Liver (tissue), 9 donors: ENCODE results near the gene IGF2BP2. TPM values are rescaled to one million over a fixed set of nuclear protein-coding genes. Genes with fewer than 3 reads are reported as not detected.
A peak's percentile ranks its signal among the peaks of the same experiment; 100 is the strongest.

Source experiments
- DNase-seq: peaks from one replicate; pipeline ENCODE4 v3.0.0-alpha.2; 2017; ENCODE audit warnings: low spot score
- H3K27ac ChIP-seq, 2 donors: one replicate each; pipeline ENCODE4 v1.7.0; 2013; ENCODE audit warnings: inconsistent platforms in 2 of 2, low read length in 2 of 2, control low read depth in 1 of 2, low read depth in 1 of 2, mild to moderate bottlenecking in 1 of 2
- H3K27me3 ChIP-seq, 4 donors: one replicate each; pipeline versions ENCODE4 v1.6.1 to v1.7.0; 2013; ENCODE audit warnings: low read length in 3 of 4, inconsistent platforms in 1 of 4, mild to moderate bottlenecking in 1 of 4, moderate library complexity in 1 of 4; ENCODE audit not compliant: control insufficient read depth in 4 of 4, insufficient read depth in 4 of 4
- H3K36me3 ChIP-seq, 4 donors: one replicate each; pipeline versions ENCODE4 v1.6.1 to v1.7.0; 2013; ENCODE audit warnings: low read length in 3 of 4, mild to moderate bottlenecking in 3 of 4, low read depth in 1 of 4, moderate library complexity in 1 of 4; ENCODE audit not compliant: control insufficient read depth in 4 of 4, insufficient read depth in 3 of 4
- H3K4me1 ChIP-seq, 4 donors: one replicate each; pipeline versions ENCODE4 v1.6.1 to v1.7.0; 2013; ENCODE audit warnings: low read length in 3 of 4, mild to moderate bottlenecking in 3 of 4, moderate library complexity in 1 of 4; ENCODE audit not compliant: control insufficient read depth in 4 of 4, insufficient read depth in 4 of 4
- H3K4me3 ChIP-seq, 3 donors: one replicate each; pipeline versions ENCODE4 v1.6.1 to v1.7.0; 2013; ENCODE audit warnings: low read length in 3 of 3, control low read depth in 1 of 3, low read depth in 1 of 3, mild to moderate bottlenecking in 1 of 3
- H3K9ac ChIP-seq, 2 donors: one replicate each; pipeline ENCODE4 v1.7.0; 2013; ENCODE audit warnings: low read length in 2 of 2, mild to moderate bottlenecking in 2 of 2, moderate library complexity in 2 of 2, control low read depth in 1 of 2, low read depth in 1 of 2
- H3K9me3 ChIP-seq, 4 donors: one replicate each; pipeline versions ENCODE4 v1.6.1 to v1.7.0; 2013; ENCODE audit warnings: low read length in 3 of 4; ENCODE audit not compliant: control insufficient read depth in 4 of 4
- EGR1 ChIP-seq, 2 donors: IDR thresholded peaks; 2 replicates each; pipeline ENCODE4 v1.6.1; 2016 to 2018; ENCODE audit warnings: antibody characterized with exemption in 2 of 2, low read depth in 2 of 2
- FOXA1 ChIP-seq: IDR thresholded peaks from 2 replicates; pipeline ENCODE4 v1.6.1; 2016; ENCODE audit warnings: antibody characterized with exemption
- HNF4A ChIP-seq, 2 donors: conservative IDR thresholded peaks; 2 replicates each; pipeline ENCODE4 v1.6.1; 2016; ENCODE audit warnings: antibody characterized with exemption in 2 of 2, mild to moderate bottlenecking in 2 of 2
- HNF4G ChIP-seq: IDR thresholded peaks from 2 replicates; pipeline ENCODE4 v1.6.1; 2016; ENCODE audit warnings: antibody characterized with exemption
- JUND ChIP-seq, 2 donors: IDR thresholded peaks; 2 replicates each; pipeline ENCODE4 v1.6.1; 2016; ENCODE audit warnings: antibody characterized with exemption in 2 of 2
- NR2F2 ChIP-seq: IDR thresholded peaks from 2 replicates; pipeline ENCODE4 v1.6.1; 2016; ENCODE audit warnings: antibody characterized with exemption
- RAD21 ChIP-seq, 2 donors: IDR thresholded peaks; 2 replicates each; pipeline ENCODE4 v1.6.1; 2016; ENCODE audit warnings: antibody characterized with exemption in 2 of 2, mild to moderate bottlenecking in 2 of 2
- RXRA ChIP-seq, 2 donors: IDR thresholded peaks; 2 replicates each; pipeline ENCODE4 v1.6.1; 2017 to 2018; ENCODE audit warnings: antibody characterized with exemption in 2 of 2, mild to moderate bottlenecking in 1 of 2
- SP1 ChIP-seq: IDR thresholded peaks from 2 replicates; pipeline ENCODE4 v1.6.1; 2018; ENCODE audit warnings: antibody characterized with exemption, mild to moderate bottlenecking
- TAF1 ChIP-seq: conservative IDR thresholded peaks from 2 replicates; pipeline ENCODE4 v1.6.1; 2016; ENCODE audit warnings: antibody characterized with exemption, mild to moderate bottlenecking
- WGBS: extraction: QIAGEN DNeasy Blood & Tissue Kit; methylation state at CpG from one replicate; pipeline ENCODE4 v1.1.7; 2013; 5-methylcytosine and 5-hydroxymethylcytosine counted together
- polyA plus RNA-seq, 2 donors: library from polyadenylated mRNA; stranded (reverse) in 1 of 2; unstranded in 1 of 2; fragments of 200-250 nt in 1 of 2; fragments of >200 nt in 1 of 2; fragmentation: Nextera tagmentation in 1 of 2; extraction: Ambion mirVana in 1 of 2; gene quantifications; one replicate each; pipeline versions ENCODE4 v1.2.1 to v1.2.3, GENCODE V29; 2013 to 2015
- total RNA-seq, 2 donors: library from RNA; depleted of rRNA; stranded (reverse); fragments of >200 nt; gene quantifications; one replicate each; pipeline ENCODE4 v1.2.3, GENCODE V29; 2014
- TF ChIP-seq, protein P1 (sequence below): fragments of 150-350 bp; IDR thresholded peaks from 2 replicates; pipeline ENCODE4 v1.5.1; 2017; ENCODE audit warnings: improper control_type of control experiment, low read depth, low read length; ENCODE audit not compliant: missing input control
- TF ChIP-seq, protein P2 (sequence below): IDR thresholded peaks from 2 replicates; pipeline ENCODE4 v1.6.1; 2016; ENCODE audit warnings: antibody characterized with exemption, mild to moderate bottlenecking
- TF ChIP-seq, protein P3 (sequence below): IDR thresholded peaks from 2 replicates; pipeline ENCODE4 v1.6.1; 2016; ENCODE audit warnings: antibody characterized with exemption
- TF ChIP-seq, protein P4 (sequence below): IDR thresholded peaks from 2 replicates; pipeline ENCODE4 v1.6.1; 2016; ENCODE audit warnings: antibody characterized with exemption
- donor health status: healthy.
- donor health status: healthy.
- donor health status: healthy.
- donor health status: healthy.
- donor health status: healthy.

Gene IGF2BP2
- total and polyA plus RNA-seq, 4 donors = 0.67 to 35.0 (median 1.7) TPM

DNA sequence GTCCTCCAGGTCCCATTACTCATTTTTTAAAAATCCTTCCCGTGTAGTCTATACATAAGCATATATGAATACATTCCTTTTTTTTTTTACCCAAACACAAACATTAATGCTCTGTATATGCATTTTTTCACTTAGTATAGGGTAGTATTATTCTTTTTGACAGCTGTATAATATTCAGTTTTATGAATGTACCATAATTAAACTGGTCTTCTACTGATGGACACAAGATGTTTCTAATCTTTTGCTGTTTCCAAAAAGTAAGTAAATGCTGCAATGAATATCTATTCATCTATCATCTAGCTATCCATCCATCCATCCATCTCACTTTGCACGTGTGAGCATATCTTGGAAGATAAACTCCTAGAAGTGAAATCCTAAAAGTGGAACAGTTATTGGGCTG is 110.8 kb downstream of the IGF2BP2 start:
- Histone ChIP-seq H3K4me1 (peaks cover 0 to 10% (median 4%) of the 10 kb centered on the region in 4 donors), H3K36me3 (no peaks in the 10 kb centered on the region), H3K9me3 (no peaks in the 10 kb centered on the region), H3K27ac (no peak overlapping the region), H3K27me3 (no peaks in the 10 kb centered on the region), H3K9ac (no peak overlapping the region), H3K4me3 (no peak overlapping the region)
- WGBS = 97% methylated on average over 2 of the region's 2 CpGs
- DNase-seq = no peak
- TF ChIP-seq EGR1 (IDR thresholded peaks at IDR 0.05; ENCODE audit: low read depth in 2 of 2) (no peak), NR2F2 (no peak), FOXA1 (no peak), SP1 (no peak), JUND (IDR thresholded peaks at IDR 0.05) (no peak), RXRA (IDR thresholded peaks at IDR 0.05) (no peak), TAF1 (no peak)
- TF ChIP-seq, protein P1, sequence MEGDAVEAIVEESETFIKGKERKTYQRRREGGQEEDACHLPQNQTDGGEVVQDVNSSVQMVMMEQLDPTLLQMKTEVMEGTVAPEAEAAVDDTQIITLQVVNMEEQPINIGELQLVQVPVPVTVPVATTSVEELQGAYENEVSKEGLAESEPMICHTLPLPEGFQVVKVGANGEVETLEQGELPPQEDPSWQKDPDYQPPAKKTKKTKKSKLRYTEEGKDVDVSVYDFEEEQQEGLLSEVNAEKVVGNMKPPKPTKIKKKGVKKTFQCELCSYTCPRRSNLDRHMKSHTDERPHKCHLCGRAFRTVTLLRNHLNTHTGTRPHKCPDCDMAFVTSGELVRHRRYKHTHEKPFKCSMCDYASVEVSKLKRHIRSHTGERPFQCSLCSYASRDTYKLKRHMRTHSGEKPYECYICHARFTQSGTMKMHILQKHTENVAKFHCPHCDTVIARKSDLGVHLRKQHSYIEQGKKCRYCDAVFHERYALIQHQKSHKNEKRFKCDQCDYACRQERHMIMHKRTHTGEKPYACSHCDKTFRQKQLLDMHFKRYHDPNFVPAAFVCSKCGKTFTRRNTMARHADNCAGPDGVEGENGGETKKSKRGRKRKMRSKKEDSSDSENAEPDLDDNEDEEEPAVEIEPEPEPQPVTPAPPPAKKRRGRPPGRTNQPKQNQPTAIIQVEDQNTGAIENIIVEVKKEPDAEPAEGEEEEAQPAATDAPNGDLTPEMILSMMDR = no peak
- TF ChIP-seq, protein P2, sequence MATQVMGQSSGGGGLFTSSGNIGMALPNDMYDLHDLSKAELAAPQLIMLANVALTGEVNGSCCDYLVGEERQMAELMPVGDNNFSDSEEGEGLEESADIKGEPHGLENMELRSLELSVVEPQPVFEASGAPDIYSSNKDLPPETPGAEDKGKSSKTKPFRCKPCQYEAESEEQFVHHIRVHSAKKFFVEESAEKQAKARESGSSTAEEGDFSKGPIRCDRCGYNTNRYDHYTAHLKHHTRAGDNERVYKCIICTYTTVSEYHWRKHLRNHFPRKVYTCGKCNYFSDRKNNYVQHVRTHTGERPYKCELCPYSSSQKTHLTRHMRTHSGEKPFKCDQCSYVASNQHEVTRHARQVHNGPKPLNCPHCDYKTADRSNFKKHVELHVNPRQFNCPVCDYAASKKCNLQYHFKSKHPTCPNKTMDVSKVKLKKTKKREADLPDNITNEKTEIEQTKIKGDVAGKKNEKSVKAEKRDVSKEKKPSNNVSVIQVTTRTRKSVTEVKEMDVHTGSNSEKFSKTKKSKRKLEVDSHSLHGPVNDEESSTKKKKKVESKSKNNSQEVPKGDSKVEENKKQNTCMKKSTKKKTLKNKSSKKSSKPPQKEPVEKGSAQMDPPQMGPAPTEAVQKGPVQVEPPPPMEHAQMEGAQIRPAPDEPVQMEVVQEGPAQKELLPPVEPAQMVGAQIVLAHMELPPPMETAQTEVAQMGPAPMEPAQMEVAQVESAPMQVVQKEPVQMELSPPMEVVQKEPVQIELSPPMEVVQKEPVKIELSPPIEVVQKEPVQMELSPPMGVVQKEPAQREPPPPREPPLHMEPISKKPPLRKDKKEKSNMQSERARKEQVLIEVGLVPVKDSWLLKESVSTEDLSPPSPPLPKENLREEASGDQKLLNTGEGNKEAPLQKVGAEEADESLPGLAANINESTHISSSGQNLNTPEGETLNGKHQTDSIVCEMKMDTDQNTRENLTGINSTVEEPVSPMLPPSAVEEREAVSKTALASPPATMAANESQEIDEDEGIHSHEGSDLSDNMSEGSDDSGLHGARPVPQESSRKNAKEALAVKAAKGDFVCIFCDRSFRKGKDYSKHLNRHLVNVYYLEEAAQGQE = no peak
- TF ChIP-seq, protein P3, sequence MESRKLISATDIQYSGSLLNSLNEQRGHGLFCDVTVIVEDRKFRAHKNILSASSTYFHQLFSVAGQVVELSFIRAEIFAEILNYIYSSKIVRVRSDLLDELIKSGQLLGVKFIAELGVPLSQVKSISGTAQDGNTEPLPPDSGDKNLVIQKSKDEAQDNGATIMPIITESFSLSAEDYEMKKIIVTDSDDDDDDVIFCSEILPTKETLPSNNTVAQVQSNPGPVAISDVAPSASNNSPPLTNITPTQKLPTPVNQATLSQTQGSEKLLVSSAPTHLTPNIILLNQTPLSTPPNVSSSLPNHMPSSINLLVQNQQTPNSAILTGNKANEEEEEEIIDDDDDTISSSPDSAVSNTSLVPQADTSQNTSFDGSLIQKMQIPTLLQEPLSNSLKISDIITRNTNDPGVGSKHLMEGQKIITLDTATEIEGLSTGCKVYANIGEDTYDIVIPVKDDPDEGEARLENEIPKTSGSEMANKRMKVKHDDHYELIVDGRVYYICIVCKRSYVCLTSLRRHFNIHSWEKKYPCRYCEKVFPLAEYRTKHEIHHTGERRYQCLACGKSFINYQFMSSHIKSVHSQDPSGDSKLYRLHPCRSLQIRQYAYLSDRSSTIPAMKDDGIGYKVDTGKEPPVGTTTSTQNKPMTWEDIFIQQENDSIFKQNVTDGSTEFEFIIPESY = no peak

DNA sequence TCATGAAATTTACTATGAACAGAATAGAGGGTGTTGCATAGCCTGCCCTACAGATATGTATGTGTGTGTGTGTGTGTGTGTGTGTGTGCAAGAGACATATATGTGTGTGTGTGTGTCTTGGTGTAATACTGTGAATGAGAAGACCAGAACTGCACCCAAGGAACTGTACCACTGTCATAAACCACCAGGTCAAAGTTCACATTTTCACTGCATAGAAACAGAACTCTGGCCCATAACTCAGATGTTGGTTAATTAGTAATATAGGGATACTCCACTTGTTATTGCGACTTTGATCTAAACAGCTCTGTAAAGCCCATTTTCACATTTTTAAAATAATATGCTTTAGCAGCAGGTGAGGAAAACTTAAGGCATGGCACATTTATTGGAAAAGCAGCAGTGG is 111.8 kb downstream of the IGF2BP2 start:
- no peak for TF ChIP-seq NR2F2
- no peak for TF ChIP-seq RAD21 (IDR thresholded peaks at IDR 0.05)
- TF ChIP-seq HNF4A (conservative IDR thresholded peaks at IDR 0.05) = peak; percentile 76 to 78
- peak; percentile 63 for TF ChIP-seq SP1
- TF ChIP-seq, protein P4, sequence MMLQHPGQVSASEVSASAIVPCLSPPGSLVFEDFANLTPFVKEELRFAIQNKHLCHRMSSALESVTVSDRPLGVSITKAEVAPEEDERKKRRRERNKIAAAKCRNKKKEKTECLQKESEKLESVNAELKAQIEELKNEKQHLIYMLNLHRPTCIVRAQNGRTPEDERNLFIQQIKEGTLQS = no peak
- no peak for TF ChIP-seq HNF4G
- no peak overlapping the region for H3K9ac ChIP-seq
- H3K4me3 ChIP-seq = no peak overlapping the region
- H3K36me3 ChIP-seq = no peaks in the 10 kb centered on the region
- peaks cover 0 to 10% (median 4%) of the 10 kb centered on the region in 4 donors for H3K4me1 ChIP-seq
- DNase-seq = no peak
- no peak overlapping the region for H3K27ac ChIP-seq
- 36% methylated on average over 1 of the region's 1 CpG for WGBS
- H3K9me3 ChIP-seq = no peaks in the 10 kb centered on the region
- H3K27me3 ChIP-seq = no peaks in the 10 kb centered on the region
